Urothelium cell line (cell line): ENCODE measurements around the gene NRP1.
"Not testable (repeated sequence)": the region's sequence is repeated elsewhere in the genome, so short reads cannot be mapped to it uniquely, and the experiment has no call there.

Source experiments
- DNase-seq: peaks from one replicate; pipeline ENCODE4 v3.0.0; 2011; ENCODE audit warnings: low spot score, mixed read lengths
- FAIRE-seq: peaks from 2 replicates; lab custom pipeline; 2011; peaks lifted over from hg19 to GRCh38; lab: Jason Lieb, UNC

NRP1 gene

GRCh38 chr10:33325929-33326328 lies 8.5 kb downstream of the NRP1 start:
- DNase-seq (no peak), FAIRE-seq (no peak)

DNA sequence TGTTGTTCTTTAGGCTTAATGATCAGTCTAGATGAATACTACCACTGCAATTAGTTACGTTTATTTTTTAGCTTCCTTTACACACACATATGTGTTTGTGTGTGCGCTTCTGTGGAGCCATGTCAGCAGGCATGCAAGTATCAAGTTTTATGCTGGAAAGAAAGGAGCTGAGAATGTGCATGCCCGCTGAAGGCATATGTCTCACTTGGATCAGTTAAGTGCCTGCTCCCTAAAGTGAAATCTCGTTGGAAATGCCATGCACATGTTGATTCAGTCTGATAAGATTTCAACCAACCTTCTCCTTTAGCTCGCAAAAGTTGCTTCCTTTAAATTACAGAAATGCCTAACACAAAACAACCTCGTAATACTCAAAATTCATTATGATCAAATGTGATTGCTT lies 10.7 kb downstream of the NRP1 start:
- FAIRE-seq (no peak), DNase-seq (no peak)

DNA sequence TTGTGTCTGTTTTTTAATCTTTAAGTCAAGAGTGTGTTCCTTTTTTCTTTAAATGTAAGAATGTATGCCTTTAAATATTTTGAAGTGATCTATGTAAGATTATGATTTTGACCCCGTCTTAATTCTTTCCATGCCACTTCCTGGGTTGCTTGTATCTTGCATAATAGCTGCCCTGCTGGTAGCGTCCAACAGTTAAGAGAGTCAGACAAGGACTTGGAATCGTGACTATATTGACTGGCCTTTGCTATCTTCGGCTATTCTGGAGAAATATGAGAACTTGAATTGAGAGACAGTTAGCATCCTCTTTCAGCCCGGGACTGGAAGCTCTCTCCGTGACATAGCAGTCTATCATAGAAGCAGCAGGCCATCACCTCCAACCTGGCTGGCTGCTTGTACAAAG lies 13.0 kb downstream of the NRP1 start:
- FAIRE-seq, result no peak
- no peak for DNase-seq

- FAIRE-seq (no peak), DNase-seq (no peak)
These were observed 14.2 kb downstream of the NRP1 start for GRCh38 chr10:33320288-33320687.

GRCh38 chr10:33315891-33316290 lies 18.6 kb downstream of the NRP1 start:
- no peak for FAIRE-seq
- DNase-seq, result no peak

- no peak for DNase-seq
These were observed 19.5 kb downstream of the NRP1 start for GRCh38 chr10:33314811-33315561.

GRCh38 chr10:33311640-33312039 lies 22.8 kb downstream of the NRP1 start:
- no peak for FAIRE-seq
- DNase-seq, result no peak

More at GRCh38 chr10:33314811-33315561, 19.5 kb downstream of the NRP1 start:
- FAIRE-seq, result no peak

- FAIRE-seq, result no peak
- DNase-seq, result no peak
These were observed 23.6 kb downstream of the NRP1 start for GRCh38 chr10:33310853-33311252.

DNA sequence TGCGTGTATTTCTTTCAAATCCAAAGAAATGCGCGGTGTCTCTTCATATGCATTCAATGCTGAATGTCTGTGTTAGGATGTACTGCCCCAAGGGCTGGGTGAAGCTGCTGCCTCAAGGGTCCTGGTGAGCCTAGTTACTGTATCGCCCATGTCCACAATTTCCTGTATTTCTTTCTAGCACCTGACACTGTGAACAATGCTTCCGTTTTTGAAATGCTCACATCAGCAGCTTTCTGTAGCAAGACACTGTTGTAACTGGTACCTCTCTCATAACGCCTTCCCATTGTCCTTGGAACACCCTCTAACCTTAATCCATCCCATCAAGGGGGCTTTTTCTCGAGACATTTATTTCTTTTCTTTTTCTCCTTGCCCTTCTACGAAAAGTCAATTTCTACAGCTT lies 25.1 kb downstream of the NRP1 start:
- DNase-seq (no peak), FAIRE-seq (no peak)

DNA sequence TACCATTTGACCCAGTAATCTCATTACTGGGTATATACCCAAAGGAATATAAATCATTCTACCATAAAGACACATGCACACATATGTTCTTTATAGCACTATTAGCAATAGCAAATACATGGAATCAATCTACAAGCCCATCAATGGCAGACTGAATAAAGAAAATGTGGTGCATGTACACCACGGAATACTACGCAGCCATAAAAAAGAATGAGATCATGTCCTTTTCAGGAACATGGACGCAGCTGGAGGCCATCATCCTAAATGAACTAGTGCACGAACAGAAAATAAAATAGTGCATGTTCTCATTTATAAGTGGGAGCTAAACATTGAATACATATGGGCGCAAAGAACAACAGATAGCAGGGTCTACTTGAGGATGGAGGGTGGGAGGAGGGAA lies 26.6 kb downstream of the NRP1 start:
- DNase-seq (no peak), FAIRE-seq (no peak)

- no peak for FAIRE-seq
- no peak for DNase-seq
These were observed 27.6 kb downstream of the NRP1 start for GRCh38 chr10:33306701-33307519.

DNA sequence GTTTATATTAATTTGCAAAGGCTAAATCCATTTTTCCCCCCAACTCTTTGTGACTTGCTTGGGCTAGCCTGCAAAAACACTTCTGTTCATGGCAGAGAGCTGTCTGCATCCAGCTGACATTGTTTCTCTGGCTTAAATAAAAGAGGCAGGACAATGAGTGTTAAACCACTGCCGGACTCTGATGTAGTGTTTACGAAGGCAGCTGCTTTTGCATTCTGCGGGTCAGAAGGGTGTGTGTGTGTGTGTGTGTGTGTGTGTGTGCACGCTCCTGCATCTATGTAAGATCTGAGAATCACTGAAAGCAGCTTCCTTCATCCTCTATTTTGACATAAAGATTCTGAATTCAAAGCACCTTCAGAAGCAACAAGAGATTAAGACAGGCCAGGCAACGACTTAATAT lies 28.3 kb downstream of the NRP1 start:
- FAIRE-seq (no peak), DNase-seq (no peak)

DNA sequence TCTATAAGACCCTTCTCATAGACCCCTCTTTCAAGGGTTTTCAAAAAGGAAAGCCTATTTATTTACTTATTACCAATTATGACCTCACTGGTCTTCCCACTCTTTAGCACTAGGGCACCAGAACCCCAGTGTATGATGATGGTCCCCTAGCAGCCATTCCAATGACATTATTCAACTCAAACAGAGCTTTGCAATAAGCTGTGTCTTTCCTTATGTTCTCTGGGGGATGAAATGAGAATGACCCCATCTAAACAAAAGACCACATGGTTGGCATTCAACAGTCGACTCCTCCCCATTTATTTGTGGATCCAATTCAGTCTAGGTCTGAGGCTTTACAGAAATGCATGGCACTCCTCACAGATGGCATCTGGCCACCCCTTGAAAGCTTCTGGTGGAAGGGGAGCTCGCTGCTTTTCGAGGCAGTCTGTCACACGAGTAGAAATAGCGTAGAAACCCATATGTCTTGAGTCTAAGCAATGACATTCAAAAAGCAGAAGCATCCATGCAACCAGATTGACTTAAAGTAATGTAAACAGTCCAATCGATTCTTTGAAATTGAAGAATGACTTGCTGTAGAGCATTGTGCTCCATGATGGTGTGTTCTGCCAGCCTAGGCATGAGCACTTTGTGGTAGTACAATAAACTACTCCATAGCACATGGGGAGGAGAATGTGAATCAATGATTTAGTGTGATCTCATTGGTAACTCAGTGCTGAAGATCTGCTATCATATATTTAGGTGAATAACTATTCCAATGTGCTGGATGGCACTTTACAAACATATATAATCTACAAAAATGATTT lies 29.8 kb downstream of the NRP1 start:
- FAIRE-seq (no peak), DNase-seq (no peak)

GRCh38 chr10:33303988-33304387 lies 30.5 kb downstream of the NRP1 start:
- DNase-seq, result no peak
- FAIRE-seq, result no peak

DNA sequence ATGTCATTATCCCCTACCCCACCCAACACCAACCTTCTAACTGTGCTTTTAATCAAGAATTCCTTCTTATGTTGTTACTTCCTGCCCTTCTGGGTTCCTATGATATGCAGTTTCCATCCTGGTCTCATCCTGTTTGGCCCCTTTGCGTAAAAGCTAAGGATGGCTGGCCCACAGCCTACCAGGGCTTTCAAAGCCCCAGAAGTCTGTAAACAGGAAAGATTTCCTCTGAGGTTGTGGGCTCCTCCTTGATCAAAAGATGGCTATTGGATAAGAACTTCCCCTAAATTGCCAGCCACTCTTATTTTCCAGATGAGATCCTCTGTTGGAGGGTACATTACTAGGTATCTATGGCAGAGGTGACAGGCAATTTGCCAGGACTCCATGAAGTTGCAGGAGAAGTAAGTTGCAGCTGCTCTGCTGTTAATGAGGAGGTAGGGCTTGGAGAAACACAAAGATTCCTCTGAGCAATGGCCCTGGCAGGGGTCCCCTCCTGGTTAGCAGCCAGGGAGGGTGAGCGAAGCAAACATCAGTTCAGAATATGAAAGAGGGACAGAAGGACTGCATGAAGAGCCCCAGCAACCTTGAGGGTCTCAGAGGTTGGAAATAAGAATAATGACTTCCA lies 32.1 kb downstream of the NRP1 start:
- FAIRE-seq (no peak), DNase-seq (no peak)

DNA sequence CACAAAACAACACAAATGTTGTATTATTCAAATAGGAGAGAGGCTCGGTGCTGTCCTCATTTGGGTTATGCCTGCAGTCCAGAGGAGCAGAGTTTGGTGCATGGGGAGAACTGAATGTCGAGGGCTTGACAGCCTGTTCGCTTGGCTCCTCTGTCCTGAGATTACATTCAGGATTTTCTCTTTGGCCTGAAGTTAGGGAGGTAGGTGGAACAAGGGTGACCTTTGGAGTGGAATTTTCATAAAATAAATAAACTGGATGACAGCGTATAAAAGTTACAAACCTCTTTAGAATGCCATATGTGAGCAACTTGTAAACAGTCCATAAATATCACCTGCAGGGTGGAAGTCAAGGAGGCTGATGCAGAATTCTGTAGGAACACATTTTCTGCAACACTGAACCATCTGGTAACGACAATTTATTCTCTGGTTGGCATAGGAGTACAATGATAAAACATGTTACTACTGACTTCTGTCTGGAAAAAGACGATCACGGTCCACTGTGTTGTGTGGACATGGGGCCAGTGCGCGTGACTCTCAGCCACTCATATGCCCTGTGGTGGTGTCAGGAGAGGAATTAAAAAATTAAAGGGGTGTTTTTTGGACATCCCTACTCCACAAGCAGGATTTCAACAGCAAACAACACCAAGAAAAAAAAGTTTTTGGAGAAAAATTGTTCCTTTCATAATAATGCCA lies 33.2 kb downstream of the NRP1 start:
- FAIRE-seq, result no peak
- DNase-seq, result no peak

- FAIRE-seq, DNase-seq: not testable (repeated sequence)
These were observed 33.9 kb downstream of the NRP1 start for GRCh38 chr10:33300544-33300943.

- FAIRE-seq (no peak), DNase-seq (no peak)
These were observed 35.6 kb downstream of the NRP1 start for GRCh38 chr10:33298893-33299292.

DNA sequence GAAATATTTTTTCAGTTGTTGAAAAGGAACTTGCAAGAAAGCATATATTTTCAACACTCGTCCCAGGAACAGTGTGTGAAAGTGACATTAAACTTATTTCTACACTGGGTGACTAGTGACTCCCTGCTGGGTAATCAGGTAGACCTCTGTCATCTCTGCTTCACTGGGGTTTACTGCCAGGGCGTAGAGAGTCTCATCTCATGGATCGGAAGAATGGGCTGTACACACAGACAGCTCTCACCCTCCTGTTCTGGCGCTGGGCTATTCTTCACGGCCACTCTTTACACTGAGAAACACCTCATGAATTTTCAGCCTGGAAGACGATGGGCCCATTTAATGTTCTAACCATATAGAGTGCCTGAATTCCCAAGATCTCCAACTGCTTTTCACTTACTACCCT lies 36.4 kb downstream of the NRP1 start:
- FAIRE-seq (no peak), DNase-seq (no peak)

- FAIRE-seq, result no peak
These were observed 38.6 kb downstream of the NRP1 start for GRCh38 chr10:33295851-33296250.

More at GRCh38 chr10:33295851-33296250, 38.6 kb downstream of the NRP1 start:
- no peak for DNase-seq
